Breast epithelium (tissue), 4 donors: ENCODE measurements around the gene OR1N1. TPM values are rescaled to one million over a fixed set of nuclear protein-coding genes. Genes with fewer than 3 reads are reported as not detected.

Experiments used
- DNase-seq, 2 donors: peaks; one replicate each; pipeline ENCODE4 v3.0.0-alpha.2; 2019; ENCODE audit warnings: low spot score in 2 of 2
- H3K27ac ChIP-seq, 2 donors: fragments of 200-600 bp; sonication (generic) in 1 of 2; one replicate each; pipeline ENCODE4 v1.5.1; 2016 to 2019; ENCODE audit warnings: mild to moderate bottlenecking in 1 of 2
- H3K27me3 ChIP-seq, 2 donors: fragments of 200-600 bp; sonication (generic) in 1 of 2; one replicate each; pipeline versions ENCODE4 v1.5.1 to v1.6.0; 2017 to 2019; ENCODE audit warnings: control low read depth in 1 of 2, mild to moderate bottlenecking in 1 of 2
- H3K36me3 ChIP-seq: fragments of 200-600 bp; one replicate; pipeline ENCODE4 v1.5.1; 2019
- H3K4me1 ChIP-seq, 2 donors: fragments of 200-600 bp; sonication (generic); one replicate each; pipeline ENCODE4 v1.5.1; 2016 to 2019; ENCODE audit warnings: control low read depth in 1 of 2
- H3K4me3 ChIP-seq, 3 donors: fragments of 200-600 bp; sonication (generic); 1 replicate in 2 of 3; 2 replicates in 1 of 3; pipeline ENCODE4 v1.5.1; 2016 to 2019; ENCODE audit warnings: mild to moderate bottlenecking in 3 of 3, moderate library complexity in 2 of 3
- H3K9me3 ChIP-seq, 2 donors: fragments of 200-600 bp; sonication (generic) in 1 of 2; one replicate each; pipeline ENCODE4 v1.5.1; 2016 to 2019; ENCODE audit warnings: control low read depth in 1 of 2
- POLR2A ChIP-seq: fragments of 450-650 bp; IDR thresholded peaks from one replicate; pipeline ENCODE4 v1.6.1; 2016; ENCODE audit warnings: antibody characterized with exemption, mild to moderate bottlenecking, moderate library complexity
- POLR2AphosphoS5 ChIP-seq, 3 donors: sonication (generic); formaldehyde crosslinking; IDR thresholded peaks; one replicate each; pipeline ENCODE4 v1.6.1; 2017; ENCODE audit warnings: antibody characterized with exemption in 3 of 3
- intact Hi-C: fragments of 100-400 bp; cut with DNase I; formaldehyde crosslinking; loops from one replicate; pipeline ENCODE4 v1.15.1; 2023; ENCODE audit warnings: low total_unique reads
- total RNA-seq, 3 donors: library from RNA; depleted of rRNA; stranded (reverse); fragments of >200 nt; gene quantifications; one replicate each; pipeline ENCODE4 v1.1.0, GENCODE V29; 2016
- TF ChIP-seq, protein P1 (sequence below), 3 donors: fragments of 450-650 bp; IDR thresholded peaks; one replicate each; pipeline ENCODE4 v1.5.1; 2016 to 2017; ENCODE audit warnings: antibody characterized with exemption in 3 of 3, mild to moderate bottlenecking in 3 of 3, moderate library complexity in 3 of 3

Gene OR1N1
- total RNA-seq, 3 donors from 2014 or later = not detected

DNA sequence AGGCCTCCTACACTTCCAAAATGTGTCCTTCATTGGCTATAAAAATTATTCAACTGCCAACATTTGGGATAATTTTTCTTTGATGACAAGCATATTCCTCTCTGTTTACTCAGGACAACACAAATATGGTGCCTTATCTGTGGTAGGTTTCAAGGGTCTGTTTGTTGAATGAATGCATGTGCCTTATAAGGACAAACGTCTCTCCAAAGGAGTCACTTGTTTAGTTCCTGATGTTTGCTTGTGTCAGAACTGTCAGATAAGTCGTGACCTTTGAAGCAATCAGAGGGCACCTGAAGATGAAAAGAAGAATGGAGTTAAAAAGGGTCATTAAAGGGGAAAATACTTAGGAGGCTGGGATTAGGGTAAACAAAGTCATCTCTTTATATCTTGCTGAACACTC is 20.1 kb downstream of the OR1N1 start:
- intact Hi-C loops = no loop called here
- TF ChIP-seq POLR2AphosphoS5 (IDR thresholded peaks at IDR 0.05) (no peak), POLR2A (no peak)
- TF ChIP-seq, protein P1, sequence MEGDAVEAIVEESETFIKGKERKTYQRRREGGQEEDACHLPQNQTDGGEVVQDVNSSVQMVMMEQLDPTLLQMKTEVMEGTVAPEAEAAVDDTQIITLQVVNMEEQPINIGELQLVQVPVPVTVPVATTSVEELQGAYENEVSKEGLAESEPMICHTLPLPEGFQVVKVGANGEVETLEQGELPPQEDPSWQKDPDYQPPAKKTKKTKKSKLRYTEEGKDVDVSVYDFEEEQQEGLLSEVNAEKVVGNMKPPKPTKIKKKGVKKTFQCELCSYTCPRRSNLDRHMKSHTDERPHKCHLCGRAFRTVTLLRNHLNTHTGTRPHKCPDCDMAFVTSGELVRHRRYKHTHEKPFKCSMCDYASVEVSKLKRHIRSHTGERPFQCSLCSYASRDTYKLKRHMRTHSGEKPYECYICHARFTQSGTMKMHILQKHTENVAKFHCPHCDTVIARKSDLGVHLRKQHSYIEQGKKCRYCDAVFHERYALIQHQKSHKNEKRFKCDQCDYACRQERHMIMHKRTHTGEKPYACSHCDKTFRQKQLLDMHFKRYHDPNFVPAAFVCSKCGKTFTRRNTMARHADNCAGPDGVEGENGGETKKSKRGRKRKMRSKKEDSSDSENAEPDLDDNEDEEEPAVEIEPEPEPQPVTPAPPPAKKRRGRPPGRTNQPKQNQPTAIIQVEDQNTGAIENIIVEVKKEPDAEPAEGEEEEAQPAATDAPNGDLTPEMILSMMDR (IDR thresholded peaks at IDR 0.05) = no peak

DNA sequence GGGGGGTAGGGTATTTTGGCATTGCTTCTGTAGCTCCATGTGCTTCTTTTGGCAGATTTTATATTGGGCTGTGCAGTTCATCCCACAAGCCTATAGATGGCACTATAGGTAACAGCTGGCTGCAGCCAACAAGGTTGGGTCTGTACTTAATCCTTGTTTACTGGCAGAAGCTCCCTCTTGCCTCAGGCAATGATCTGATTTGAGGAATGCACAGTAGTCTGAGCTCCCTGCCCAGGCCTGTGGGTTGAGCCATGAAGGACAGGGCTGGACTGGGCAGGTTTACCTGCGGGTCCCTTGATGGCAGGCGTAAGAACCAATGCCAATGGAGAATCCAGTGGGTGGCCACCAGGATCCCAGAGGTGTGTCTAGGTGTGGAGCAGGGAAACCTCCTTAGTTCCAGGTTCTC is 28.2 kb downstream of the OR1N1 start:
- H3K27ac ChIP-seq = peak overlapping the region in 1 of 2 donors; percentile 26
- TF ChIP-seq, protein P1 (IDR thresholded peaks at IDR 0.05) = peak in 2 of 3 donors; percentile 70 to 76
- TF ChIP-seq POLR2A = no peak
- no peaks in the 10 kb centered on the region for H3K36me3 ChIP-seq
- H3K27me3 ChIP-seq = no peaks in the 10 kb centered on the region
- H3K4me1 ChIP-seq = no peaks in the 10 kb centered on the region
- H3K4me3 ChIP-seq = no peak overlapping the region
- intact Hi-C loops = no loop called here
- peaks cover 0 to 4% of the 10 kb centered on the region in 2 donors for H3K9me3 ChIP-seq
- peak; percentile 52 to 67 for DNase-seq

More for the DNA sequence above, 20.1 kb downstream of the OR1N1 start:
- no peak overlapping the region for H3K4me3 ChIP-seq
- no peak for DNase-seq
- H3K9me3 ChIP-seq = no peaks in the 10 kb centered on the region
- no peaks in the 10 kb centered on the region for H3K27me3 ChIP-seq
- H3K27ac ChIP-seq = no peak overlapping the region
- H3K4me1 ChIP-seq = no peaks in the 10 kb centered on the region
- no peaks in the 10 kb centered on the region for H3K36me3 ChIP-seq

DNA sequence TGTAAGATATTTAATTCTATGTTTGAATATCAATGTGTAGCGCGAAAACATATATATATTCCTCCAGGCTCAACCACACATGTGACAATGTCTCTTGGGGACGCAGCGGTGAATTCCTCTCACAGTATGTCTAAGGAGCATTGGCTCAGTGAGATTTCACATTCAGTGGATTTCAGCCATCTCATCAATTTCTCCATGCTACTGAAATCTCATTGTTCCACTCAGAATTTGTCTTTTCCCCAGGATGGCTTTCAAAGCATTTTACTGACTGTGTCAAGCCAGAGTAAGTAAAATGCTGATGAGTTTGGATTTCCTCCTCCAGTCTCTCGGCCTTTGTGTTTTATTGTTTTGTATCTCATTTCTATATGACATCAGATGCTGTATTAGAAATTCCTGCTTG is 48.0 kb downstream of the OR1N1 start:
- intact Hi-C loops = no loop called here
- TF ChIP-seq, protein P1 (IDR thresholded peaks at IDR 0.05) = no peak
- TF ChIP-seq POLR2AphosphoS5 (IDR thresholded peaks at IDR 0.05) (no peak), POLR2A (no peak)
- Histone ChIP-seq H3K27ac (no peak overlapping the region), H3K4me1 (no peaks in the 10 kb centered on the region), H3K4me3 (no peak overlapping the region), H3K36me3 (no peaks in the 10 kb centered on the region), H3K9me3 (no peaks in the 10 kb centered on the region), H3K27me3 (no peaks in the 10 kb centered on the region)
- DNase-seq = no peak

DNA sequence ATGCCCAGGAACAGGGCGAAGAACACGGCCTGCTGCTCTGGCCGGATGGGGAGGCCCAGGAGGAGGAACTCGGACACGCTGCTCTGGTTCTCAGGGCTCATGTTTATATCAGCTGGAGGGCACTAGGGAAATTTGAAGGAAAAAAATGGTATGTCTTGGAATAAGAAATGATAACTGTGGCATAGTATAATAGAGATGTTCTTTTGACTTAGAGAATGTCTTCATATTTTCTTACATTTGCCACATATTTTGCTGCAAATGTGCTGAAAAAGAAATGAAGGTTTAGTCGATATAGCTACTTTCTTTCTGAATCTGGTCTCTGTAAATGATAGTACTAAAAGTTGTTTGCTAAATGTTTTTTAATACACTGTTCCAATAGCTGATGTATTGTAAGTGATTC is 49.3 kb downstream of the OR1N1 start, which contains the start of gene OR1J1:
Gene OR1J1 (minus strand): TSS at position 101 of the 400 bp plus-strand sequence. CDS start 0 bp downstream, at position 101.
- no peak for TF ChIP-seq POLR2A
- TF ChIP-seq POLR2AphosphoS5 (IDR thresholded peaks at IDR 0.05) = no peak
- TF ChIP-seq, protein P1 (IDR thresholded peaks at IDR 0.05) = no peak
- Histone ChIP-seq H3K9me3 (no peaks in the 10 kb centered on the region), H3K4me1 (no peaks in the 10 kb centered on the region), H3K27ac (no peak within 1 kb of the TSS), H3K4me3 (no peak within 1 kb of the TSS), H3K36me3 (no peaks in the 10 kb centered on the region), H3K27me3 (no peaks in the 10 kb centered on the region)
- DNase-seq = no peak
- intact Hi-C loops = no loop called here

GRCh38 chr9:122477346-122477745 is 49.7 kb downstream of the OR1N1 start:
- intact Hi-C loops = no loop called here
- Histone ChIP-seq H3K36me3 (no peaks in the 10 kb centered on the region), H3K27me3 (no peaks in the 10 kb centered on the region), H3K4me3 (no peak overlapping the region), H3K4me1 (no peaks in the 10 kb centered on the region), H3K27ac (no peak overlapping the region), H3K9me3 (no peaks in the 10 kb centered on the region)
- DNase-seq = no peak
- no peak for TF ChIP-seq POLR2A

Other genes with a start within 250 kb of the OR1N1 start
- gene PTGS1, start 156.3 kb downstream of the OR1N1 start, total RNA-seq = 1 to 10 TPM; 2.6 to 8.0 (median 4.5) TPM
- not detected for gene OR1J1, start 49.4 kb downstream of the OR1N1 start, total RNA-seq
- gene OR1J2, start 16.5 kb downstream of the OR1N1 start, total RNA-seq = not detected
- gene OR1J4, start 8.2 kb downstream of the OR1N1 start, total RNA-seq = not detected
- under 1 TPM in 1 of 3 donors, not detected in 2; 0.73 TPM for gene OR1N2, start 25.8 kb upstream of the OR1N1 start, total RNA-seq
- gene OR1L8, start 56.1 kb upstream of the OR1N1 start, total RNA-seq = under 1 TPM in 2 of 3 donors, not detected in 1; 0.44 to 0.48 TPM
- under 1 TPM in 1 of 3 donors, not detected in 2; 0.44 TPM for gene OR1Q1, start 87.4 kb upstream of the OR1N1 start, total RNA-seq
- gene OR1B1, start 130.3 kb upstream of the OR1N1 start, total RNA-seq = not detected
- not detected for gene OR1L1, start 134.4 kb upstream of the OR1N1 start, total RNA-seq
- not detected for gene OR1L3, start 147.8 kb upstream of the OR1N1 start, total RNA-seq
- not detected for gene OR1L4, start 196.7 kb upstream of the OR1N1 start, total RNA-seq
- not detected for gene OR1L6, start 215.0 kb upstream of the OR1N1 start, total RNA-seq